ENCODE measurements around the gene LRP3.

Gene LRP3

GRCh38 chr19:33175156-33175782, 18.9 kb upstream of the LRP3 start:
- peaks cover 5% of the 10 kb centered on the region; the same call in 1 of the 2 replicates for H3K36me3 ChIP-seq (ENCODE audit: control insufficient read depth, low read length)
- H3K4me1 ChIP-seq (ENCODE audit: control insufficient read depth, low read length) = peaks cover 16% of the 10 kb centered on the region
- H3K27me3 ChIP-seq (ENCODE audit: control insufficient read depth, low read length) = no peaks in the 10 kb centered on the region
- H3K9me2 ChIP-seq (replicated peaks; ENCODE audit: control insufficient read depth, low read length) = no peaks in the 10 kb centered on the region
- H3K79me2 ChIP-seq (ENCODE audit: control insufficient read depth, low read length) = peaks cover 19% of the 10 kb centered on the region
- H3K27ac ChIP-seq (ENCODE audit: low read depth, low read length) = no peak overlapping the region
- no peaks in the 10 kb centered on the region for H3K9me3 ChIP-seq (ENCODE audit: control insufficient read depth, insufficient read depth, low read length)
- H3F3A ChIP-seq (ENCODE audit: control insufficient read depth, insufficient read depth) = peaks cover 6% of the 10 kb centered on the region; the same call in 1 of the 2 replicates
- no peak for TF ChIP-seq EZH2phosphoT487 (IDR thresholded peaks at IDR 0.05; ENCODE audit: borderline replicate concordance, low read length)
- TF ChIP-seq CTCF (IDR thresholded peaks at IDR 0.05; ENCODE audit: low read depth, low read length, poor library complexity, severe bottlenecking) = no peak
- H3K4me2 ChIP-seq (ENCODE audit: low read length) = peak overlapping the region; percentile 85
- peak overlapping the region; percentile 86 for H3K4me3 ChIP-seq (ENCODE audit: low read length)
- H4K20me1 ChIP-seq (ENCODE audit: control insufficient read depth, insufficient read depth, low read depth, low read length) = no peaks in the 10 kb centered on the region

- Histone ChIP-seq H3K4me1 (ENCODE audit: control insufficient read depth, low read length) (peaks cover 16% of the 10 kb centered on the region), H3K27ac (ENCODE audit: low read depth, low read length) (peak overlapping the region; percentile 50), H3K36me3 (ENCODE audit: control insufficient read depth, low read length) (peaks cover 5% of the 10 kb centered on the region; the same call in 1 of the 2 replicates), H3K27me3 (ENCODE audit: control insufficient read depth, low read length) (no peaks in the 10 kb centered on the region), H3F3A (ENCODE audit: control insufficient read depth, insufficient read depth) (peaks cover 6% of the 10 kb centered on the region; the same call in 1 of the 2 replicates), H3K4me3 (ENCODE audit: low read length) (peak overlapping the region; percentile 86), H3K4me2 (ENCODE audit: low read length) (peak overlapping the region; percentile 85), H4K20me1 (ENCODE audit: control insufficient read depth, insufficient read depth, low read depth, low read length) (no peaks in the 10 kb centered on the region), H3K9me2 (replicated peaks; ENCODE audit: control insufficient read depth, low read length) (no peaks in the 10 kb centered on the region), H3K79me2 (ENCODE audit: control insufficient read depth, low read length) (peaks cover 19% of the 10 kb centered on the region), H3K9me3 (ENCODE audit: control insufficient read depth, insufficient read depth, low read length) (no peaks in the 10 kb centered on the region)
- TF ChIP-seq EZH2phosphoT487 (IDR thresholded peaks at IDR 0.05; ENCODE audit: borderline replicate concordance, low read length) (no peak), CTCF (IDR thresholded peaks at IDR 0.05; ENCODE audit: low read depth, low read length, poor library complexity, severe bottlenecking) (no peak)
Measured at GRCh38 chr19:33175886-33176669, 18.1 kb upstream of the LRP3 start.

GRCh38 chr19:33176670-33177416, 17.3 kb upstream of the LRP3 start:
- Histone ChIP-seq H3F3A (ENCODE audit: control insufficient read depth, insufficient read depth) (peaks cover 6% of the 10 kb centered on the region; the same call in 1 of the 2 replicates), H3K4me3 (ENCODE audit: low read length) (peak overlapping the region; percentile 86), H3K36me3 (ENCODE audit: control insufficient read depth, low read length) (peaks cover 5% of the 10 kb centered on the region; the same call in 1 of the 2 replicates), H3K27me3 (ENCODE audit: control insufficient read depth, low read length) (no peaks in the 10 kb centered on the region), H4K20me1 (ENCODE audit: control insufficient read depth, insufficient read depth, low read depth, low read length) (no peaks in the 10 kb centered on the region), H3K9me3 (ENCODE audit: control insufficient read depth, insufficient read depth, low read length) (no peaks in the 10 kb centered on the region), H3K79me2 (ENCODE audit: control insufficient read depth, low read length) (peaks cover 19% of the 10 kb centered on the region), H3K9me2 (replicated peaks; ENCODE audit: control insufficient read depth, low read length) (no peaks in the 10 kb centered on the region), H3K27ac (ENCODE audit: low read depth, low read length) (peak overlapping the region; percentile 50), H3K4me2 (ENCODE audit: low read length) (peak overlapping the region; percentile 85), H3K4me1 (ENCODE audit: control insufficient read depth, low read length) (peaks cover 16% of the 10 kb centered on the region)
- TF ChIP-seq EZH2phosphoT487 (IDR thresholded peaks at IDR 0.05; ENCODE audit: borderline replicate concordance, low read length) (no peak), CTCF (IDR thresholded peaks at IDR 0.05; ENCODE audit: low read depth, low read length, poor library complexity, severe bottlenecking) (no peak)

All from DOHH2 (cell line).